NT2/D1 (cell line): ENCODE data around the gene FSTL1.

ENCODE experiments used
- DNase-seq: peaks from one replicate; pipeline ENCODE4 v3.0.0-alpha.2; 2011; ENCODE audit warnings: low read depth, low spot score
- H3K27me3 ChIP-seq: 2 replicates; pipeline ENCODE4 v1.6.0; 2011; ENCODE audit warnings: mild to moderate bottlenecking; ENCODE audit not compliant: insufficient read length, insufficient read depth
- H3K36me3 ChIP-seq: 2 replicates; pipeline ENCODE4 v1.6.1; 2011; ENCODE audit warnings: mild to moderate bottlenecking, low read length, mixed read lengths; ENCODE audit not compliant: insufficient read depth, insufficient read length
- H3K4me1 ChIP-seq: 2 replicates; pipeline ENCODE4 v1.5.1; 2011; ENCODE audit not compliant: insufficient read depth, insufficient read length
- H3K4me3 ChIP-seq: 2 replicates; pipeline ENCODE4 v1.5.1; 2011; ENCODE audit warnings: low read depth; ENCODE audit not compliant: insufficient read length
- H3K9ac ChIP-seq: 2 replicates; pipeline ENCODE4 v1.6.0; 2011; ENCODE audit warnings: low read depth; ENCODE audit not compliant: insufficient read length
- H3K9me3 ChIP-seq: 2 replicates; pipeline ENCODE4 v1.5.1; 2011; ENCODE audit warnings: mild to moderate bottlenecking, low read length; ENCODE audit not compliant: insufficient read depth
- SUZ12 ChIP-seq: IDR thresholded peaks from 2 replicates; pipeline ENCODE4 v1.6.1; 2011; ENCODE audit not compliant: insufficient read length, insufficient read depth; ENCODE audit errors: extremely low read depth
- YY1 ChIP-seq: IDR thresholded peaks from 2 replicates; pipeline ENCODE4 v1.6.1; 2011; ENCODE audit not compliant: insufficient read length, insufficient read depth
- ZNF274 ChIP-seq: IDR thresholded peaks from 2 replicates; pipeline ENCODE4 v1.6.1; 2011; ENCODE audit warnings: mild to moderate bottlenecking, low read depth, low read length

Gene FSTL1

DNA sequence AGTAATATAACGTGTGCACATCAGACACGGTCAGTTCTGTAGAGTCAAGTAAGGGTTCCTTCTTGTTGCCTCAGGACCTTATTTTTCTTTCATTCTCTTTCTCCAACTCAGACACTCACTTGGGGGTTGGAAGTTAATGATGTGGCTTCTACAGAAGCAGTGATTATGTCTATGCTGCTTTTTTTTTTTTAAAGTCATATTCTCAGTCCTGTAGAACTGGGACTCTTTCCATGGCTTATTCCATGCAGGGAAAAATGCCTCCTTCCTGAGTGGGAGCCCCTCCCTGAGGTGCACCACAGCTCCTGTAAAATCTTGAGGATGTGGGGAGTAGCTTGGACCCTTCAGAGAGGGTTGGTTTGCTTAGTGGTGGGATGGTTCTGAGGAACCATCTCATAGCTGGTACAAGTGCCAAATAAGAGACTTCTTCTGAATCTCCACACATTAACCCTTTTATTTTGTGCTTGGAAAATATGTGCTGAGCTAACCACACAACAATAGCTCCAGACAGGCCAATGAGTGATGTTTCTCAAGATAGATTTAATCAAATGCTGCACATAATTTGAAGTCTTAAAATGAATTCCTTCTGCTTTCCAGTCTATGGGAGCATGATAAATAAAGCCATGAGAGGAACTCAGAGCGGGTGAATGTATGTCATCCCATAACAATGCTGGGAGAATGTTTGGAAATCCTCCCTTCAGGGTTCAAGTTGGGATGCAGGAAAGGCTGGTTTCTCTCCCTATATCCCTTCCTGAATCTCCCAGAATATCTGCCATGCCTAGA is 23.3 kb upstream of the FSTL1 start:
- Histone ChIP-seq H3K36me3 (no peaks in the 10 kb centered on the region), H3K27me3 (no peaks in the 10 kb centered on the region), H3K9ac (no peak overlapping the region), H3K9me3 (peaks cover 9% of the 10 kb centered on the region), H3K4me1 (peaks cover 8% of the 10 kb centered on the region), H3K4me3 (no peak overlapping the region)
- TF ChIP-seq YY1 = no peak
- TF ChIP-seq SUZ12 = no peak
- no peak for TF ChIP-seq ZNF274
- no peak for DNase-seq

DNA sequence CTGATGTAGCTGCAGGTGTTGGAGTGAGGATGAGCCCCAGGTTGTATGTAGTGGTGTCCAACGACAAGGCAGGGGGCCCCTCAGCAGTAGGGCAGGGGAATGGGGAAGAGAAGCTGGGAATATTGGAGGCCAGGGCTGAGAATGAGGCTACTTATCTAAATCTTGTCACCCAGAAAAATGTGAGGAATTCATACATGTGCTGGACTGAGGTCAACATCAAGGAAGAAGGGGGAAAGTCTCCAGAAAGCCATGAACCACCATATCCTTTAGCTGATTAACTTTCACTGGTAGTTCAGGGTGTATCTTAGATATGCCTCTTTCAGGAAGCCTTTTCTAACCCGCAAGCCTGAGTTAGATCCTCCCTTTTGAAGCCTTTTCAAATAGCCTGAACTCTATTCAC is 22.6 kb upstream of the FSTL1 start:
- H3K9ac ChIP-seq = no peak overlapping the region
- no peak for DNase-seq
- no peak overlapping the region for H3K4me3 ChIP-seq
- TF ChIP-seq YY1 (no peak), ZNF274 (no peak), SUZ12 (no peak)
- H3K9me3 ChIP-seq = peaks cover 9% of the 10 kb centered on the region
- H3K27me3 ChIP-seq = no peaks in the 10 kb centered on the region
- no peaks in the 10 kb centered on the region for H3K36me3 ChIP-seq
- H3K4me1 ChIP-seq = peaks cover 8% of the 10 kb centered on the region

- H3K9me3 ChIP-seq = peaks cover 9% of the 10 kb centered on the region
- no peaks in the 10 kb centered on the region for H3K36me3 ChIP-seq
- no peaks in the 10 kb centered on the region for H3K27me3 ChIP-seq
- H3K9ac ChIP-seq = no peak overlapping the region
- H3K4me1 ChIP-seq = peaks cover 8% of the 10 kb centered on the region
- no peak for TF ChIP-seq ZNF274
- TF ChIP-seq YY1 = no peak
- no peak for TF ChIP-seq SUZ12
- H3K4me3 ChIP-seq = no peak overlapping the region
- no peak for DNase-seq
Measured at GRCh38 chr3:120472121-120472844, 21.5 kb upstream of the FSTL1 start.

GRCh38 chr3:120471643-120472042 is 20.9 kb upstream of the FSTL1 start:
- H3K9me3 ChIP-seq = peaks cover 9% of the 10 kb centered on the region
- DNase-seq = no peak
- peaks cover 6% of the 10 kb centered on the region for H3K4me1 ChIP-seq
- H3K36me3 ChIP-seq = no peaks in the 10 kb centered on the region
- no peak overlapping the region for H3K4me3 ChIP-seq
- TF ChIP-seq YY1 = no peak
- no peak for TF ChIP-seq SUZ12
- no peak for TF ChIP-seq ZNF274
- H3K27me3 ChIP-seq = no peaks in the 10 kb centered on the region
- H3K9ac ChIP-seq = no peak overlapping the region

GRCh38 chr3:120470870-120471269 is 20.1 kb upstream of the FSTL1 start:
- Histone ChIP-seq H3K9me3 (peaks cover 9% of the 10 kb centered on the region), H3K27me3 (no peaks in the 10 kb centered on the region), H3K4me1 (peaks cover 4% of the 10 kb centered on the region), H3K36me3 (no peaks in the 10 kb centered on the region), H3K9ac (no peak overlapping the region), H3K4me3 (no peak overlapping the region)
- TF ChIP-seq YY1 = no peak
- TF ChIP-seq SUZ12 = no peak
- TF ChIP-seq ZNF274 = no peak
- no peak for DNase-seq

GRCh38 chr3:120469882-120470301 is 19.1 kb upstream of the FSTL1 start:
- no peaks in the 10 kb centered on the region for H3K36me3 ChIP-seq
- no peak overlapping the region for H3K9ac ChIP-seq
- H3K4me1 ChIP-seq = no peaks in the 10 kb centered on the region
- peaks cover 9% of the 10 kb centered on the region for H3K9me3 ChIP-seq
- H3K4me3 ChIP-seq = no peak overlapping the region
- H3K27me3 ChIP-seq = no peaks in the 10 kb centered on the region
- TF ChIP-seq ZNF274 = no peak
- TF ChIP-seq SUZ12 = no peak
- no peak for TF ChIP-seq YY1
- no peak for DNase-seq

DNA sequence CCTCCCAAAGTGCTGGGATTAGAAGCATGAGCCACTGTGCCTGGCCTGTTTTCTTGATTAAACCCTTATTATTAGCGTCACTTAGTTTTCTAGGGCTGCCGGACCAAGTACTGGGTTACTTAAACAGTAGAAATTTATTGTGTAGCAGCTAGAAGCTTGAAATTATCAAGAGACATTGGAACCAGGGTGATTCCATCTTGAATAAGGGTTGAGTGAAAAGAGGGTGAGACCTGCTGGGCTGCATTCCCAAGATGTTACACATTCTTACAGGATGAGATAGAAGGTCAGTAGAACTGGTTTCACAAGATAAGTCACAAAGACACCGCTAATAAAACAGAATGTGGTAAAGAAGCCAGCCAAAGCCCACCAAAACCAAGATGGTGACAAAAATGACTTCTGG is 18.6 kb upstream of the FSTL1 start:
- no peak for DNase-seq
- H3K36me3 ChIP-seq = no peaks in the 10 kb centered on the region
- TF ChIP-seq ZNF274 (no peak), YY1 (no peak), SUZ12 (no peak)
- no peak overlapping the region for H3K4me3 ChIP-seq
- no peak overlapping the region for H3K9ac ChIP-seq
- H3K9me3 ChIP-seq = peaks cover 9% of the 10 kb centered on the region
- H3K27me3 ChIP-seq = no peaks in the 10 kb centered on the region
- H3K4me1 ChIP-seq = no peaks in the 10 kb centered on the region
